ENCODE results near the gene MEF2A.

MEF2A gene

DNA sequence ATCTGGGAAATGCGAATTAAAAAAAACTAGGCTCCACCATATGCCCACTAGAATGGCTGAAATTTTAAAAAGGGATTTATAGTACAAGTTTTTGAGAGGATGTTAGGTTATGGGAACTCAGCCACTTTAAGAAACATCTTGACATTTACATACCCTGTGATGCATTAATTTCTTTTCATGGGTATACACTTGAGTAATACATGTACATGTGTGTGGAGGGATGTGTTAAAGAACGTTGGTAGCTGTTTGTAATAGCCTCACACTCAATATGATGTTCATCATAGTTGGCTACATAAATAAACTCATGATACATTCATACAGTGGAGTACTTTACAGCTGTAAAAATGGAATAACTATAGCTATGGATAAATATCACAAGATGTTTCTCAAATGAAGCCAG, 40.9 kb downstream of the MEF2A start:
- Histone ChIP-seq H3K4me1 (ENCODE audit: control insufficient read depth, insufficient read depth, low read length) (peaks cover 18% of the 10 kb centered on the region), H3K27me3 (replicated peaks; ENCODE audit: control insufficient read depth, insufficient read depth, low read length) (no peaks in the 10 kb centered on the region), H3K9ac (ENCODE audit: low read length) (no peak overlapping the region), H3K9me3 (ENCODE audit: control insufficient read depth, low read length) (no peaks in the 10 kb centered on the region), H3K4me3 (ENCODE audit: low read length) (no peak overlapping the region), H3K36me3 (ENCODE audit: control insufficient read depth, insufficient read depth, low read length, severe bottlenecking) (peaks cover 7% of the 10 kb centered on the region)
- no peak for DNase-seq (ENCODE audit: low read depth)

DNA sequence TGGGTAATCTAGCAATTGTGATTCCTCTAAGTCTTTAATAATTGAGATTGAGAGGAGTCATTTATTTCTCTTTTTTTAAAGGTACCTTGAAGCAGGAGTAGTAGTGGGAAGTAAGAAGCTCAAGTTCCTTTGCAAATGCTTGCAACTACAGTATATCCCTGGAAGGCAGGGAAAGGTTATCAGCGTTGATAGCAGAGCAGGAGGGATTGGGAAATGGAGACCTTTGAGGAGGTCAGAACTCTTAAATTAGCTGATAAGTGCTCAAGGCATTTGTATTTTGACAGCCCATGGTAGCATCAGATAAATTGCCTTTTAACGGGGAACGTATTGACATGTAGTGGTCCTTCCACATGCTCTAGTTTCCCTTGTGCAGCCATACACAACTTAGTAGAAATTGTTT, 47.7 kb downstream of the MEF2A start:
- Histone ChIP-seq H3K36me3 (ENCODE audit: control insufficient read depth, insufficient read depth, low read length, severe bottlenecking) (no peaks in the 10 kb centered on the region), H3K4me1 (ENCODE audit: control insufficient read depth, insufficient read depth, low read length) (peaks cover 41% of the 10 kb centered on the region), H3K9me3 (ENCODE audit: control insufficient read depth, low read length) (no peaks in the 10 kb centered on the region), H3K27me3 (replicated peaks; ENCODE audit: control insufficient read depth, insufficient read depth, low read length) (no peaks in the 10 kb centered on the region), H3K4me3 (ENCODE audit: low read length) (peak overlapping the region; percentile 58), H3K9ac (ENCODE audit: low read length) (no peak overlapping the region)
- DNase-seq (ENCODE audit: low read depth) = no peak

- peak; percentile 69 for DNase-seq (ENCODE audit: low read depth)
- Histone ChIP-seq H3K36me3 (ENCODE audit: control insufficient read depth, insufficient read depth, low read length, severe bottlenecking) (no peaks in the 10 kb centered on the region), H3K9ac (ENCODE audit: low read length) (peak overlapping the region; percentile 71), H3K4me3 (ENCODE audit: low read length) (peak overlapping the region; percentile 58), H3K9me3 (ENCODE audit: control insufficient read depth, low read length) (no peaks in the 10 kb centered on the region), H3K27me3 (replicated peaks; ENCODE audit: control insufficient read depth, insufficient read depth, low read length) (no peaks in the 10 kb centered on the region), H3K4me1 (ENCODE audit: control insufficient read depth, insufficient read depth, low read length) (peaks cover 46% of the 10 kb centered on the region)
Observed at GRCh38 chr15:99613887-99614647, 48.3 kb downstream of the MEF2A start.

GRCh38 chr15:99614749-99615288, 49.0 kb downstream of the MEF2A start:
- Histone ChIP-seq H3K4me1 (ENCODE audit: control insufficient read depth, insufficient read depth, low read length) (peaks cover 54% of the 10 kb centered on the region), H3K27me3 (replicated peaks; ENCODE audit: control insufficient read depth, insufficient read depth, low read length) (no peaks in the 10 kb centered on the region), H3K9ac (ENCODE audit: low read length) (peak overlapping the region; percentile 71), H3K4me3 (ENCODE audit: low read length) (peak overlapping the region; percentile 58), H3K9me3 (ENCODE audit: control insufficient read depth, low read length) (no peaks in the 10 kb centered on the region), H3K36me3 (ENCODE audit: control insufficient read depth, insufficient read depth, low read length, severe bottlenecking) (no peaks in the 10 kb centered on the region)
- DNase-seq (ENCODE audit: low read depth) = peak; percentile 7

- peaks cover 60% of the 10 kb centered on the region for H3K4me1 ChIP-seq (ENCODE audit: control insufficient read depth, insufficient read depth, low read length)
- no peaks in the 10 kb centered on the region for H3K9me3 ChIP-seq (ENCODE audit: control insufficient read depth, low read length)
- DNase-seq (ENCODE audit: low read depth) = no peak
Observed at GRCh38 chr15:99615460-99615859, 49.7 kb downstream of the MEF2A start.

DNA sequence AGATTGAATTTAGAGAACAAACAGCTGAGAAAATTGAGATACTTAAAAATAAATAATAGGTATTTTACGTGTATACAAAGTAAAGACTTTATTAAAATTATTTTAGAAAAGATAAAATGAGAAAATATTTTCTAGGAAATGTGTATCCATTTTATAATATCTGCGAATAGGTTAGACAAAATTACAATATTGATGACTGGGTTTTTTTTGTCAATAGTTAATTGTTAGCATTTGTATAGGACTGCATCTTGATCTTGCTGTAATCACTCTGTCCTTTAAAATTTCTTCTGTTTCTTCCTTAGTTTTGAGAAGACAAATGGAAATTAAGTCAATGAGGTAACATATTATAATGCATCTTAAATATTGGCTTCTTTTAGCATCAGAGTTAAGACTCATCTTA, 50.3 kb downstream of the MEF2A start:
- Histone ChIP-seq H3K27me3 (replicated peaks; ENCODE audit: control insufficient read depth, insufficient read depth, low read length) (no peaks in the 10 kb centered on the region), H3K4me1 (ENCODE audit: control insufficient read depth, insufficient read depth, low read length) (peaks cover 61% of the 10 kb centered on the region), H3K9me3 (ENCODE audit: control insufficient read depth, low read length) (no peaks in the 10 kb centered on the region), H3K9ac (ENCODE audit: low read length) (no peak overlapping the region), H3K4me3 (ENCODE audit: low read length) (no peak overlapping the region), H3K36me3 (ENCODE audit: control insufficient read depth, insufficient read depth, low read length, severe bottlenecking) (no peaks in the 10 kb centered on the region)
- no peak for DNase-seq (ENCODE audit: low read depth)

More at GRCh38 chr15:99615460-99615859, 49.7 kb downstream of the MEF2A start:
- no peak overlapping the region for H3K4me3 ChIP-seq (ENCODE audit: low read length)
- peak overlapping the region; percentile 71 for H3K9ac ChIP-seq (ENCODE audit: low read length)
- no peaks in the 10 kb centered on the region for H3K27me3 ChIP-seq (replicated peaks; ENCODE audit: control insufficient read depth, insufficient read depth, low read length)
- no peaks in the 10 kb centered on the region for H3K36me3 ChIP-seq (ENCODE audit: control insufficient read depth, insufficient read depth, low read length, severe bottlenecking)

- Histone ChIP-seq H3K9me3 (ENCODE audit: control insufficient read depth, low read length) (no peaks in the 10 kb centered on the region), H3K36me3 (ENCODE audit: control insufficient read depth, insufficient read depth, low read length, severe bottlenecking) (no peaks in the 10 kb centered on the region), H3K4me1 (ENCODE audit: control insufficient read depth, insufficient read depth, low read length) (peaks cover 61% of the 10 kb centered on the region), H3K9ac (ENCODE audit: low read length) (no peak overlapping the region), H3K27me3 (replicated peaks; ENCODE audit: control insufficient read depth, insufficient read depth, low read length) (no peaks in the 10 kb centered on the region), H3K4me3 (ENCODE audit: low read length) (no peak overlapping the region)
- DNase-seq (ENCODE audit: low read depth) = no peak
Observed at GRCh38 chr15:99616773-99617342, 51.1 kb downstream of the MEF2A start.

DNA sequence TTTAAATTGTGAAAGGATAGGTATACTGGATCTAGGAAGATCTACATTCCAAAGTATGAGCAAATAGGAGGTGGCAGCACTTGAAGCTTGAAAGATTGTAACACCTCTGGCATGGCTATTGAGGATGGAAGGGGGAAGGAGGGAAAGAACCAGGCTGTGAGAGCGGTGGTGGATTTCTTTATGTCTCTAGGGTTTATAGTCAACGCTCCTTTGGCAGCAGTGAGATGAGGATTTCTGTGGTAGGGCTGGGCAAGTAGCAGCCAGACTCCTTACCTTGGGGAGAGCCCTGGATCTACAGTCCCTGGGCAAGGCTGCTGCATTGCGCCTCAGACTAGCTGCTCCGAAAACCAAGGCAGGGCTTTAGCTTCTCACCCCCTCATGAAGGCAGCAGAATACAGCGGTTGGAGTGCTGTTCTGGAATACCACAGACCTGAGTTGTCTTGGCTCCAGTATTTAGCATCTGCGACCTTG, 53.2 kb downstream of the MEF2A start:
- no peak overlapping the region for H3K4me3 ChIP-seq (ENCODE audit: low read length)
- H3K36me3 ChIP-seq (ENCODE audit: control insufficient read depth, insufficient read depth, low read length, severe bottlenecking) = no peaks in the 10 kb centered on the region
- H3K9me3 ChIP-seq (ENCODE audit: control insufficient read depth, low read length) = no peaks in the 10 kb centered on the region
- H3K9ac ChIP-seq (ENCODE audit: low read length) = peak overlapping the region; percentile 11
- DNase-seq (ENCODE audit: low read depth) = no peak
- peaks cover 54% of the 10 kb centered on the region for H3K4me1 ChIP-seq (ENCODE audit: control insufficient read depth, insufficient read depth, low read length)
- H3K27me3 ChIP-seq (replicated peaks; ENCODE audit: control insufficient read depth, insufficient read depth, low read length) = no peaks in the 10 kb centered on the region

DNA sequence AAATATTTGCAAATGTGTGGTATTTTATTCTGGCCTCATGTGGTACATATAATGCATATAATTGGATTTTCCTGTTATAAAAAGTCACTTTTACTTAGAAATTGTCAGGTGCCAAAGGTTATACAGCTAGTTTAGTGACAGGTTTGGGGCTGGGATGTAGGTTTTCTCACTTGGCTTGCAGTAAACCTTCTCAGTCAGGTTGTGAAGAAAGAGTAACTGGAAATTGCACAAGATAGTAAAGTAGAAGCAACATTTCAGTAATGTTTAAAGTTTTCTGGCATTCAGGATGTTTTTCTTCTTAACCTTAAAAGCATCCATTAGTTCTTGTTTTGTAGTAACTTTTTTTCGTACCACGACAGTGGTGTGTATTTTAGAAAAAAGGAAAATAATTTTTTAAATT, 53.9 kb downstream of the MEF2A start:
- no peaks in the 10 kb centered on the region for H3K9me3 ChIP-seq (ENCODE audit: control insufficient read depth, low read length)
- H3K27me3 ChIP-seq (replicated peaks; ENCODE audit: control insufficient read depth, insufficient read depth, low read length) = no peaks in the 10 kb centered on the region
- H3K36me3 ChIP-seq (ENCODE audit: control insufficient read depth, insufficient read depth, low read length, severe bottlenecking) = no peaks in the 10 kb centered on the region
- peaks cover 48% of the 10 kb centered on the region for H3K4me1 ChIP-seq (ENCODE audit: control insufficient read depth, insufficient read depth, low read length)
- peak overlapping the region; percentile 7 for H3K4me3 ChIP-seq (ENCODE audit: low read length)
- DNase-seq (ENCODE audit: low read depth) = peak; percentile 58
- H3K9ac ChIP-seq (ENCODE audit: low read length) = no peak overlapping the region

DNA sequence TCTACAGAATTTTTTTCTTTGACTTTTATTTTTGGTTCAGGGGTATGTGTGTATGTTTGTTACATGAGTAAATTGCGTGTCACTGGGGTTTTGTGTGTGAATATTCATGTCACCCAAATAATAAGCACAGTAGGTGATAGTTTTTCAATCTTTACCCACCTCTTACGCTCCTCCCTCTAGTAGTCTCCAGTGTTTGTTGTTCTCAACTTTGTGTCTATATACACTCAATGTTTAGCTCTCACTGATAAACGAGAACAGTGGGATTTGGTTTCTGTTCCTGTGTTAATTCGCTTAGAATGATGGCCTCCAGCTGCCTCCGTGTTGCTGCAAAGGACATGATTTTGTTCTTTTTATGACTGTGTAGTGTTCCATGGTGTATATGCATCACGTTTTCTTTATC, 54.4 kb downstream of the MEF2A start:
- no peak overlapping the region for H3K9ac ChIP-seq (ENCODE audit: low read length)

GRCh38 chr15:99621767-99622166, 56.0 kb downstream of the MEF2A start:
- Histone ChIP-seq H3K36me3 (ENCODE audit: control insufficient read depth, insufficient read depth, low read length, severe bottlenecking) (no peaks in the 10 kb centered on the region), H3K4me3 (ENCODE audit: low read length) (no peak overlapping the region), H3K9me3 (ENCODE audit: control insufficient read depth, low read length) (no peaks in the 10 kb centered on the region), H3K4me1 (ENCODE audit: control insufficient read depth, insufficient read depth, low read length) (peaks cover 37% of the 10 kb centered on the region), H3K9ac (ENCODE audit: low read length) (no peak overlapping the region), H3K27me3 (replicated peaks; ENCODE audit: control insufficient read depth, insufficient read depth, low read length) (no peaks in the 10 kb centered on the region)
- no peak for DNase-seq (ENCODE audit: low read depth)

More for the DNA sequence above, 54.4 kb downstream of the MEF2A start:
- Histone ChIP-seq H3K27me3 (replicated peaks; ENCODE audit: control insufficient read depth, insufficient read depth, low read length) (no peaks in the 10 kb centered on the region), H3K9me3 (ENCODE audit: control insufficient read depth, low read length) (no peaks in the 10 kb centered on the region), H3K4me3 (ENCODE audit: low read length) (no peak overlapping the region), H3K4me1 (ENCODE audit: control insufficient read depth, insufficient read depth, low read length) (peaks cover 43% of the 10 kb centered on the region), H3K36me3 (ENCODE audit: control insufficient read depth, insufficient read depth, low read length, severe bottlenecking) (no peaks in the 10 kb centered on the region)
- DNase-seq (ENCODE audit: low read depth) = no peak

Data from adipocyte (in vitro differentiated cells).